Adipocyte (in vitro differentiated cells): Measurements from ENCODE around the gene CSPG4.
"Not testable (repeated sequence)": the region's sequence is repeated elsewhere in the genome, so short reads cannot be mapped to it uniquely, and the experiment has no call there.

Source experiments
- DNase-seq: peaks from one replicate; pipeline ENCODE4 v3.0.0-alpha.2; 2015; ENCODE audit warnings: low read depth
- H3K27me3 ChIP-seq: replicated peaks from 2 replicates; pipeline ENCODE4 v1.7.0; 2013; ENCODE audit warnings: mild to moderate bottlenecking, low read length, moderate library complexity; ENCODE audit not compliant: control insufficient read depth, insufficient read depth
- H3K36me3 ChIP-seq: 2 replicates; pipeline ENCODE4 v1.7.0; 2013; ENCODE audit warnings: low read length, mild to moderate bottlenecking, moderate library complexity; ENCODE audit not compliant: control insufficient read depth, insufficient read depth, severe bottlenecking
- H3K4me1 ChIP-seq: 2 replicates; pipeline ENCODE4 v1.7.0; 2013; ENCODE audit warnings: mild to moderate bottlenecking, low read length, moderate library complexity; ENCODE audit not compliant: control insufficient read depth, insufficient read depth
- H3K4me3 ChIP-seq: 2 replicates; pipeline ENCODE4 v1.7.0; 2013; ENCODE audit warnings: mild to moderate bottlenecking, low read length, moderate library complexity
- H3K9ac ChIP-seq: 2 replicates; pipeline ENCODE4 v1.7.0; 2013; ENCODE audit warnings: mild to moderate bottlenecking, low read length, moderate library complexity
- H3K9me3 ChIP-seq: 2 replicates; pipeline ENCODE4 v1.7.0; 2013; ENCODE audit warnings: mild to moderate bottlenecking, low read length, moderate library complexity; ENCODE audit not compliant: control insufficient read depth

Gene CSPG4

DNA sequence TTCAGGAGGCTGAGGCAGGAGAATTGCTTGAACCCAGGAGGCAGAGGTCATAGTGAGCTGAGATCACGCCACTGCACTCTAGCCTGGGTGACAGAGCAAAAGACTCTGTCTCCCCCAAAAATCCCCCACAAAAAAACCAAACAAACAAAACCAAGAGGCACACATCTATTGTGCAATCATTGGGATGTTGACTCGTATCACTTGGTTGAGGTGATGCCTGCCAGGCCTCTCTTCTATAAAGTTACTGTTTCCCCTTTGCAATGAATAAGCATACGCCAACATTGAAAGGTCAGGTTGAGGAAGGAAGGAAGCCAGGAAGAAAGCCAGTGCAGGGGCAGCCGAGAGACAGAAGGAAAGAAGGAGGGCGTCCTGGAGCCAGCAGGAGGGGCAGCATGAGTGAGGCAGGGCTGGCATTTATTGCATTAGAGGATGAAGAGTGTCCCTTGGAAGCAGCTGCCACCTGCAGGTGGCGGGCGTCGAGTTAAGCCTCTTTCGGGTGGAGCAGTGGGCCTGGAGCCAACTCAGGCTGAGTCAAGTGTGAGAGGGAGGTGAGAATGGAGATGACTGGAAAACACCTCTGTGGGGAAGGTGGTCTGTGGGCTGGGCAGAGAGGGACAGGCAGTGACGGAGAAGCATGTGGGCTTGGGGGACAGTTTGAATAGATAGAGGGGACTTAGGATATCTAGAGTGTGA is 8.3 kb upstream of the CSPG4 start:
- H3K4me3 ChIP-seq, result no peak overlapping the region
- no peaks in the 10 kb centered on the region for H3K27me3 ChIP-seq
- no peaks in the 10 kb centered on the region for H3K9me3 ChIP-seq
- no peaks in the 10 kb centered on the region for H3K36me3 ChIP-seq
- no peak overlapping the region for H3K9ac ChIP-seq
- DNase-seq, result peak; percentile 42
- peaks cover 40% of the 10 kb centered on the region for H3K4me1 ChIP-seq

DNA sequence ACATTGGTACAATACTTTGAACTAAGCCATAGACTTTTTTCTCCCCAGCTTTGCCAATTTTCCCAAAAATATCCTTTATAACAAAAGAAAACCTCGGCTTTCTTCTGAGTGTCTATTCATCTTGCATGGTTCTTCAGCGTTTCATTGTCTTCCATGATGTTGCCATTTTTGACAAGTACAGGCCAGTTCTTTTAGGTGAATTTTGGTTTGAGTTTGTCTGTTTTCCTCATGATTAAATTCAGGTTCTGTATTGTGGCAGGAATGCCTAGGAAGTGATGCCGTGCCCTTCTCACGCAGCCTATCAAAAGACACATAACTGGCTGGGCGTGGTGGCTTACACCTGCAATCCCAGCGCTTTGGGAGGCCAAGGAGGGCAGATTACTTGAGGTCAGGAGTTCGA is 7.6 kb upstream of the CSPG4 start:
- Histone ChIP-seq H3K9ac (no peak overlapping the region), H3K27me3 (no peaks in the 10 kb centered on the region), H3K4me3 (no peak overlapping the region), H3K9me3 (no peaks in the 10 kb centered on the region), H3K36me3 (no peaks in the 10 kb centered on the region), H3K4me1 (peaks cover 45% of the 10 kb centered on the region)
- no peak for DNase-seq

DNA sequence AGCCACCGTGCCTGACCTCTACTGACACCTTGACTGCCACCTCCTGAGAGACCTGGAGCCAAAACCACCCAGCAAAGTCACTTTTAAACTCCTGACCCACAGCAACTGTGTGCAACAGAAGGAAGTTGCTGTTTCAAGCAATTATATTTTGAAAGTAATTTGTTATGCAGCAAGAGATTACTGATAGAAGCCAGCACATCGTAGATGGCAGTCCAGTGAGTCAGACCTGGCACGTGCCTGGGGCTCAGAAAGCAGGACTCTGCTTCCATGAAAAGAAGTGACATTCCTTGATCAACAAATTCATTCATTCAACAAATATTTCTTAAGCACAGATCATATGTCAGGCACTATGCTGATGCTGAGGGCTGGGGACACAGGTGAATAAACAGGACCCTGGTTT is 5.7 kb upstream of the CSPG4 start:
- Histone ChIP-seq H3K36me3 (no peaks in the 10 kb centered on the region), H3K9ac (no peak overlapping the region), H3K27me3 (no peaks in the 10 kb centered on the region), H3K4me1 (peaks cover 39% of the 10 kb centered on the region), H3K9me3 (no peaks in the 10 kb centered on the region), H3K4me3 (no peak overlapping the region)
- peak; percentile 76 for DNase-seq

DNA sequence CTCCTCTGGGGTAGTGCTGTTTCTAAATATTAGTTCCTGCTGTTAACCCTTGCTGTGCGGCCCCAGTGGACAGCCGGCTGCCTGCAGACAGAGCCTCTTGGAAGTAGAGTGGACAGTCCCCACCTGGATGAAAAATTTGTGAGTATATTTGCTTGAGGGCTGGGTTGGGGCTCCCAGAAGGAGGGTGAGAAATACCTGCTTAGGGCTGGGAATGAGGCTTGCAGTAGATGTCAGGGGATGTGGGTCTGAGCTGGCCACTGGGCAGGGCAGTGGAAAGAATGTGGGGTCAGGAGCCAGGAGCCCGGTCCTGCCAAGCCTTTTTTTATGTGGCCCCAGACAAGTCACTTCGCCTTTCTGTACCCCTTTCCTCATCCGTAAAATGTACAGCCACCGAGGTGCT is 4.4 kb upstream of the CSPG4 start:
- DNase-seq, H3K9ac ChIP-seq, H3K27me3 ChIP-seq, H3K36me3 ChIP-seq, H3K4me3 ChIP-seq, H3K9me3 ChIP-seq: not testable (repeated sequence)
- peaks cover 45% of the 10 kb centered on the region for H3K4me1 ChIP-seq

DNA sequence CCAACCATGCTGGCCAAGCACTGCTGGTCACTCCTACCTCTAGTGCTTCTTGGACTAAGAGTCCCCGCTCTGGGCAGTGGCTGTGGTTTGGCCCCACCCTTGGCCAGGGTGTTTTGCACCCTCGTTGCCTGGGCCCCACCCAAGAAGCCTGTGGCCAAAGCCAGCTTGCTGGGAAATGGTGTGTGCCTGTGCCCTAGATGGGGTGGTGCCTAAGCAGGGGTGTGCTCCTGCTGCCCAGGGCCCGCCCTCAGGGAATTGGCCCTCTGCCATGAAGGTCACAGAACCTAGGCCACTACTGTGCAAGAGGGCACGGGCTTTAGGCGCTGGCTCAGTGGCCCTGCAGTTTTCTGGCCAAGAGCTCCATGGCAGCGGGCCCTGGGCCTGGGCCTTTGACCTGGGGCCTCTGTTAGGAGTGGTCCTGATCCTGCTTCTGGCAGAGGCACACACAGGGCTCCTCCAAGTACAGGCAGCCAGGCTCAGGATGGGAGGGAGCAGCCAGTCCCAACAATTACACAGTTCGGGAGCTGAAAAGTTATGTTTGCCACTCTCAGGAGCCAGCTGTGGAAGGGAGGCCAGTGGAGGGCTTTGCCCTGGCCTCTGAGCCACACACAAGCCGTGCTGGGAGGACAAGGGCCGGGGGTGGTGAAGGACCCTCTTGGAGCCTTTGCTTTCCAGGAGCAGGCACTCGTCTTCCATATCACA is 3.8 kb upstream of the CSPG4 start:
- not testable (repeated sequence) for H3K4me3 ChIP-seq, H3K9ac ChIP-seq, H3K27me3 ChIP-seq, DNase-seq, H3K9me3 ChIP-seq, H3K36me3 ChIP-seq
- H3K4me1 ChIP-seq, result peaks cover 45% of the 10 kb centered on the region

DNA sequence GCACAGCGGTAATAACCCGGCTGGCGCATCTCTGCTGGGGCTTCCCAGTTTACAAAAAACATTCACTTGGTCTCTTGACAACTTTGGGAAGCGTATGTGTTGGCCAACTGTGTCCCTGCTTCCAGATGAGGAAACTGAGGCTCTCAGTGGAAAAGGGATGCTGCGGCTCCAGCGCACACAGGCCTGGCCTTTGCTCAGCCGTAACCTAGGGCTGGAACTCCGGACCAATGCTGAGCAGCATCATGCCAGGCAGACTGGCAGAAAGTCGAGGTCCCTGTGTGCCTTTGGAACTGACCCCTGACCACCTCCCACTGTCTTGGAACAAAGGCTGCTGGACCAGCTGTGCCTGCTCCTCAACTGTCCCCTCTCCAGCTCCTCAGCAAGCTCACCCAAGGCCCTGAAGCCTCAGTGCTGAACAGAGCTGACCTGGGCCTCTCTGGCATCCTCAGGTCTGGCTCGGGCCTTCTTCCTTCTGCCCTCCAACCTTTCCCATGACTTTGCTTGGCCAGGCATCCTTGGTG is 2.7 kb upstream of the CSPG4 start:
- H3K36me3 ChIP-seq, H3K27me3 ChIP-seq, H3K4me3 ChIP-seq, H3K9me3 ChIP-seq, H3K9ac ChIP-seq, DNase-seq: not testable (repeated sequence)
- peaks cover 45% of the 10 kb centered on the region for H3K4me1 ChIP-seq

DNA sequence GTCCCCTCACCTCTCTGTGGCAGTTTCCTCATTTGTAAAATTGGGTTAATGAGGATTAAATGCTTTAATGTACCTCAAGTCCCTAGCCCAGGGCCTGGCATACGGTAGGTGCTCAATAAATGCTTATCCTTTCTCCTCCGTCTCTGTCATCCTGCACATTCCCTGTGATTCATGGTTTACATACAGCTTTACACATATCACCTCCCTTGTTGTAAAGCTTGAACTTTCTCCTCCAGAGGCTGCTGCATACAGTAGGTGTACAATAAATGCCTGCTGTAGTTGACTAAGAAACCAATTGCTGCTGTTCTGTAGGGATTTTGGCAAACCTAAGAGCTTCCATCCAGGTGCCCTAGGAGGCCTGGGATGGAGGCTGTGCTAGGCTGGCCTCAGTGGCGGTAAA is 1.5 kb upstream of the CSPG4 start:
- Histone ChIP-seq H3K4me1 (peaks cover 45% of the 10 kb centered on the region), H3K27me3 (no peaks in the 10 kb centered on the region), H3K4me3 (no peak overlapping the region), H3K36me3 (no peaks in the 10 kb centered on the region), H3K9me3 (no peaks in the 10 kb centered on the region), H3K9ac (no peak overlapping the region)
- no peak for DNase-seq

DNA sequence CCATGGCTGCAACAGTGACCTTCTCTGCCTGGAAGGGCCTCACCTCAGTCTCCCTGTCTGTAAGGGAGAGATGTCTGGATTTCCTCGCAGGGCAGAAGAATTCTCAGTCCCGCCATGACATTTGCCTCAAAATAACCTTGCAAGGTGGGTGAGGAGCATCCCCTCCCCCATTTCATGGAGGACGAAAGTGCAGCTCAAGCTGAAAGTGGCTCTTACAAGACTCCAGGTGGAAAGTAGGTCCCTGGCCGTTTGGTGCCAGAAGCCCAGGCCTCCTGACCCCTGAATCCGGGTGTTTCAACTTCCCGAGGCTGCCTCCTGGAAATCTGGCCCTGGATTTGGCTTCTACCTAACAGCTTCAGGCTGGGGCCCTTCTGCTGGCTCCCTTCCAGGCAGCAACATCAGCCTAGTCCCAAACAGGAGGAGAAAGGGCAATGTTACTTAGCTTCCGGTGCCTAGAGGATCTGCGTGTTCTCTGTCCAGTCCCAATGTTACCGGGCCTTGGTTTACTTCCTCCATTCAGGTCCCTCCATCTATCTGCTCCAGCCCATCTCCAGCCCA is 769 bp upstream of the CSPG4 start:
- Histone ChIP-seq H3K9me3 (no peaks in the 10 kb centered on the region), H3K36me3 (no peaks in the 10 kb centered on the region), H3K4me1 (peaks cover 40% of the 10 kb centered on the region), H3K27me3 (no peaks in the 10 kb centered on the region), H3K9ac (peak overlapping the region; percentile 91), H3K4me3 (peak overlapping the region; percentile 87)
- DNase-seq, result no peak

DNA sequence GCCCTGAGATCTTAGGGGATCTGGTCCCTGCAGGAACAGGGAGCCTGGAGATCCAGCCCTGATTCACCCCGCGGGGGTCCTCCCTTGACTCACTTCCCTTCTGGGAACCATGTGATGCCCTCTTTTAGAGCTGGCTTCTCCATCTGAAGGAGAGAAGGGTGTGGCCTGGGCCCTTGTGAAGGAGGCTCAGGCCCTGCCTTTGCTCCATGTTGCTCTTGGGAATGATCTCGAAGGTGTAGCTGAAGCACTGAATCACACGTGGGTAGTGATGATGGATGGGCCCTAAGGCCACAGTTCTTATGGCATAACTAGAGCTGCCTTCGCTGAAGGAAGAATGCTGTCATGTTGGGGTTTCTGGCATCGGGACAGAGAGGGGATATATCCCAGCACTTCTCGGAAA is 1.2 kb downstream of the CSPG4 start:
- not testable (repeated sequence) for H3K36me3 ChIP-seq

DNA sequence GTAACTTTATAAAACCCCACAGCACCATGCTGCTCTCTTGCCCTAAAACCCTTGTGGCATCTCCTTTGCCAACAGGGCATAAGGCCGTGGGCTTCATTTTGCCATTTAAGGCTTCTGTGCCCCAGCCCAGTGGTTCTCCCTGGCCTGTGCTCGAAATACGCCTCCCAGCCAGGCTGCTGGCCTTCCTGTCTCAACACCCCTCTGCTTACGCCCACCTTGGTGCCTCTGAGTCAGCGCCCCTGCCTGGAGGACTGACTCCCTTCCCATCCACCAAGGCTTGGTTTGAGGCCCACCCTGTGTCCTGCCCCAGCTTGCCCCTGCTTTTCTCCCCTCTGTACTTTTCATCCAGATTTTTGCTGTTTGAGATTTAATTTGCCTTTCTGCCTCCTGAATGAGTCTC is 1.8 kb downstream of the CSPG4 start:
- not testable (repeated sequence) for H3K9me3 ChIP-seq, H3K9ac ChIP-seq, H3K27me3 ChIP-seq, H3K36me3 ChIP-seq, H3K4me3 ChIP-seq, DNase-seq
- peaks cover 31% of the 10 kb centered on the region for H3K4me1 ChIP-seq

More for the DNA sequence above, 1.2 kb downstream of the CSPG4 start:
- H3K27me3 ChIP-seq, H3K9ac ChIP-seq, H3K9me3 ChIP-seq: not testable (repeated sequence)
- peak; percentile 34 for DNase-seq
- Histone ChIP-seq H3K4me1 (peaks cover 25% of the 10 kb centered on the region), H3K4me3 (peak overlapping the region; percentile 65)

DNA sequence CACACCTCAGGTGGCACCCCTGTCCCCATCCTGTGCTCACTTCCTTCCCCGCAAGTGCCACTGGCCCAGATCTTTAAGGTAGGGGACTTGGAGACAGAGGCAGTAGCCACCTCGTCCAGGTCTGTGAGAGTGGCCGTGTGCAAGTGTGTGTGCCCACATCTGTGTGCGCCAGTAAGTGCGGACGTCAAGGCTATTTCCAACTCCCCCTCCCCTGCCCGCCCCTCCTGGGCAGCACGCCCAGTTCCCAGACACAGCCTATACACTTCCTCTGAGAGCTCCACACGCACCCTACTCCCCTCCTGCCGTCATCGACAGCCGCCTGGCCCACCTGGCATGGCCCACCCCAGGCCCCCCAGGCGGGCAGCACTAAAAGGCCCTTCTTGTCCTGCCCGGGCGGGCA is 3.2 kb downstream of the CSPG4 start:
- H3K36me3 ChIP-seq, H3K9me3 ChIP-seq, H3K4me3 ChIP-seq, H3K27me3 ChIP-seq, DNase-seq, H3K9ac ChIP-seq: not testable (repeated sequence)
- peaks cover 30% of the 10 kb centered on the region for H3K4me1 ChIP-seq
